ENCODE data around the gene ENDOU.
"Not testable (repeated sequence)": the region's sequence is repeated elsewhere in the genome, so short reads cannot be mapped to it uniquely, and the experiment has no call there.

Gene ENDOU

DNA sequence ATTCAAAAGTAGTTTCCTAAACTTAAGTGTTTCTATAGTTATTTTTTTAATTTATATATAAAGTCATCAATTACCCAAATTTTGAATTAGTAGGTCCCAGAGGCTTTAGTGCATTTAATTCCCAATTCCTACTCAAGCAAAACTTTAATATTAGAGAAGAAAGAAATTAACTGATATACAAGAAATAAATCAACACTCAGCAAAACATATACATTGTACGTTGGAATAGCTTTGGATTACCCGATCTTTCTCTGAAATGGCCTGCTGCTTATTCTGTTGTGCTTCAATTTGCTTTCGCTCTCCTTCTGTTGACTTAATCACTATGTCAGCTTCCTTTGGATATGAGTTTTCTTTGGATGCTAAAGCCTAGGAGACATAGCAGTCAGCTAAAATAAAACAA is 37.7 kb downstream of the ENDOU start:
- Mint-ChIP-seq H3K27ac (no peak overlapping the region), H3K4me3 (no peak overlapping the region), H3K36me3 (ENCODE audit: low read depth) (peaks cover 43% of the 10 kb centered on the region), H3K27me3 (no peaks in the 10 kb centered on the region), H3K4me1 (ENCODE audit: low read depth) (no peaks in the 10 kb centered on the region), H3K9me3 (no peaks in the 10 kb centered on the region)
- intact Hi-C loops (cut with micrococcal nuclease) = loop anchor here (2.0 to 5.0 kb wide), 2 partner anchors 37 to 655 kb away; no protein-coding TSS in a partner anchor

DNA sequence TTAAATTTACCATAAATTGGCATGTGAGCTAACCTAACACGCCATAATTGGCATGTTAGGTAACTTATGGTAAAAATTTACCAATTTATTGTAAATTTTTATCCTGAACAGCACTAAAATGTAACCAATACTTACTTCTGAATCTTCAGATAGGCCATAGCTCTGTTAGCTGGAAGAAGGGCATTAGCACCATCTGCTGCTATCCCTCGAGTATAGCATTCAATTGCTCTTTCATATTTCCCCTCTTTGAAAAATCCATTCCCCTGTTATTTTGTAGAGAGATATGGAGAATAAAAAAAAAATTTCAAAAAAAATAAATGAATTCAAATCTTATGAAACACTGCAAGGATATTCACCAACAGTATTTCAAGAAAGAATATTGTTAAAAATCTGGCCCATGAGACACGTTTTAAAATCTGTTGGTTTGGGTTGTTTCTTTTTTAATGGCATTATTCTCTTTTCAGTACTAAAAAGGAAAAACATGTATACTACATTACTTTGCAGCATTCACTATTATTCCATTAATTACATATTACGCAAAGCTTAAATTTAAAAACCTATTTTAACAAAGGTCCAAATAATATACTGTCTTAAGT is 38.5 kb downstream of the ENDOU start:
- H3K36me3 Mint-ChIP-seq (ENCODE audit: low read depth) = peaks cover 41% of the 10 kb centered on the region
- H3K27me3 Mint-ChIP-seq = no peaks in the 10 kb centered on the region
- H3K4me3 Mint-ChIP-seq = no peak overlapping the region
- no peaks in the 10 kb centered on the region for H3K4me1 Mint-ChIP-seq (ENCODE audit: low read depth)
- no peaks in the 10 kb centered on the region for H3K9me3 Mint-ChIP-seq
- intact Hi-C loops (cut with micrococcal nuclease) = loop anchor here (2.0 to 5.0 kb wide), 2 partner anchors 36 to 654 kb away; no protein-coding TSS in a partner anchor
- H3K27ac Mint-ChIP-seq = no peak overlapping the region

GRCh38 chr12:47679785-47680184 is 45.5 kb downstream of the ENDOU start:
- H3K4me3 Mint-ChIP-seq = no peak overlapping the region
- H3K36me3 Mint-ChIP-seq (ENCODE audit: low read depth) = peaks cover 87% of the 10 kb centered on the region
- H3K27ac Mint-ChIP-seq = no peak overlapping the region

DNA sequence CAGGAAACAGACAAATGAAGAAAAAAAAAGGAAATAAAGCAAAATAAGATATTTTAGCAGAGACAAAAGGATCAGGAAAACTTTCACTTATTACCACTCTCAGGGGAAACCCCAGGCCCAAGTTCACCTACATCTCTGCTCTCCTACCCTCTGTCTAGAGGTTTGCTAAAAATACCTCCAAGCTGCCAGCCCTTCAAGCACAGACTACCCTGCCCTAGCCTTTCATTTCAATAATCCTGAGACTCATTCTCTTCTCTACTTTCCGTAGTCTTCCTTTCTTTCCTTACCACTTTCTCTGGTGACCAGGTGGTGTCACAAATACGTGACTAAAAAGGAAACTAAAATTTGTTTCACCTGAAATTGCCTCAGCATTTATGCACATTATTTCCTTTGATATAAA is 53.2 kb downstream of the ENDOU start:
- Mint-ChIP-seq H3K9me3 (no peaks in the 10 kb centered on the region), H3K4me3 (no peak overlapping the region), H3K27ac (no peak overlapping the region), H3K36me3 (ENCODE audit: low read depth) (peaks cover 74% of the 10 kb centered on the region), H3K27me3 (no peaks in the 10 kb centered on the region), H3K4me1 (ENCODE audit: low read depth) (peaks cover 7% of the 10 kb centered on the region)
- intact Hi-C loops (cut with micrococcal nuclease) = no loop called here

More at GRCh38 chr12:47679785-47680184, 45.5 kb downstream of the ENDOU start:
- Mint-ChIP-seq H3K27me3 (no peaks in the 10 kb centered on the region), H3K4me1 (ENCODE audit: low read depth) (peaks cover 7% of the 10 kb centered on the region), H3K9me3 (no peaks in the 10 kb centered on the region)
- intact Hi-C loops (cut with micrococcal nuclease) = no loop called here

- H3K4me3 Mint-ChIP-seq; H3K27ac Mint-ChIP-seq; intact Hi-C loops (cut with micrococcal nuclease); H3K27me3 Mint-ChIP-seq; H3K4me1 Mint-ChIP-seq (ENCODE audit: low read depth); H3K9me3 Mint-ChIP-seq: not testable (repeated sequence)
- H3K36me3 Mint-ChIP-seq (ENCODE audit: low read depth) = peaks cover 67% of the 10 kb centered on the region
Measured at GRCh38 chr12:47667935-47668334, 57.4 kb downstream of the ENDOU start.
